A673 (cell line): ENCODE measurements around the gene CHTF8. TPM values are rescaled to one million over a fixed set of nuclear protein-coding genes. Genes with fewer than 3 reads are reported as not detected.

Experiments
- BruUV-seq: library from RNA; stranded (reverse); fragments of 400-500 nt; replicated peaks from 2 replicates; lab custom pipeline; 2021; lab: Mats Ljungman, UMichigan
- CTCF ChIA-PET: fragments of 300-600 bp; sonication (Branson Sonifier 250); formaldehyde crosslinking; loops from one replicate; lab custom pipeline; 2022; ENCODE audit warnings: antibody characterized with exemption; lab: Charles Lee
- POLR2A ChIA-PET: fragments of 300-600 bp; sonication (Branson Sonifier 250); formaldehyde crosslinking; loops from one replicate; lab custom pipeline; 2022; ENCODE audit warnings: antibody characterized with exemption; ENCODE audit not compliant: low non-redundant PET; lab: Charles Lee
- DNase-seq: peaks from one replicate; pipeline ENCODE4 v3.0.0-alpha.2; 2015; ENCODE audit warnings: low spot score
- H3K27ac ChIP-seq: fragments of 200-600 bp; sonication (generic); 2 replicates; pipeline ENCODE4 v1.5.1; 2016; ENCODE audit warnings: mixed run types, low read depth, mild to moderate bottlenecking, mixed read lengths, antibody characterized with exemption, low read length; ENCODE audit not compliant: poor library complexity, severe bottlenecking
- H3K27me3 ChIP-seq: fragments of 200-600 bp; sonication (generic); replicated peaks from 2 replicates; pipeline ENCODE4 v1.6.1; 2017; ENCODE audit warnings: mixed run types, low read depth, mild to moderate bottlenecking, mixed read lengths, antibody characterized with exemption, low read length; ENCODE audit not compliant: insufficient read depth, poor library complexity
- H3K36me3 ChIP-seq: fragments of 200-600 bp; sonication (generic); 2 replicates; pipeline ENCODE4 v1.6.1; 2016; ENCODE audit warnings: mixed run types, mild to moderate bottlenecking, mixed read lengths, antibody characterized with exemption, low read length; ENCODE audit not compliant: insufficient read depth, poor library complexity, severe bottlenecking
- H3K4me1 ChIP-seq: fragments of 200-600 bp; sonication (generic); 2 replicates; pipeline ENCODE4 v1.6.1; 2017; ENCODE audit warnings: mixed run types, mild to moderate bottlenecking, mixed read lengths, antibody characterized with exemption, low read length; ENCODE audit not compliant: insufficient read depth, poor library complexity, severe bottlenecking
- H3K4me3 ChIP-seq: fragments of 200-600 bp; sonication (generic); 2 replicates; pipeline ENCODE4 v1.5.1; 2016; ENCODE audit warnings: low read depth, mixed run types, mild to moderate bottlenecking, mixed read lengths, low read length; ENCODE audit not compliant: poor library complexity, severe bottlenecking
- H3K9me3 ChIP-seq: fragments of 200-600 bp; sonication (generic); 2 replicates; pipeline ENCODE4 v1.6.1; 2016; ENCODE audit warnings: mixed run types, low read depth, mild to moderate bottlenecking, mixed read lengths, antibody characterized with exemption, low read length; ENCODE audit not compliant: poor library complexity, severe bottlenecking
- EZH2 ChIP-seq: fragments of 200-600 bp; sonication (generic); IDR thresholded peaks from 2 replicates; pipeline ENCODE4 v1.6.1; 2017; ENCODE audit warnings: borderline replicate concordance, low read depth, mild to moderate bottlenecking, mixed read lengths, antibody characterized with exemption, low read length; ENCODE audit not compliant: poor library complexity, severe bottlenecking
- intact Hi-C: fragments of 100-400 bp; cut with micrococcal nuclease; formaldehyde crosslinking; loops from one replicate; pipeline ENCODE4 v1.10.0; 2022; ENCODE audit not compliant: unreplicated experiment
- total RNA-seq: library from RNA; stranded (reverse); gene quantifications from 2 replicates; pipeline ENCODE4 v1.2.3, GENCODE V29; 2021
- TF ChIP-seq, protein P1 (sequence below): fragments of 300-800, 200-600 bp; sonication (generic); conservative IDR thresholded peaks from 2 replicates; pipeline ENCODE4 v1.5.1; 2017; ENCODE audit warnings: low read depth, mild to moderate bottlenecking, antibody characterized with exemption, low read length, moderate library complexity, mixed read lengths

CHTF8 gene
- total RNA-seq, 1 experiment from 2014 or later, result 113 TPM

DNA sequence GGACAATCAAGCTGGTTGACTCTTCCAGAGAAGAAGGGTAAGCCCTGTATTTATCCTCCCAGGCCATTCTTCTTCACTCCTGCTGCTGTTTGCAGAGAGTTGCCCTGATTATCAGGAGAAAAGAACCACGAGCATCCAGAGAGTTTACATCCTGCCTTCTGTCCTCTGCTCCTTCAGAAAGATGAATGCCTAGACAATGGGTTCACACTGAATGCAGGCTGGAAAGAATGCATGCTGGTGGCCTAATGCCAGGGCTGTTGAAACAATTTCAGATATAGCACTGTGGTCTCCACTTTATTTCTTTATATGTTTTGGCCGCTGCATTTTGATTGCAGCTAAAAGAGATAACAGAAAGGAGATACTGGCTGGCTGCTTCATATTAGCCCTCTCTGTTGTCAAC lies 48.1 kb downstream of the CHTF8 start:
- TF ChIP-seq, protein P1, sequence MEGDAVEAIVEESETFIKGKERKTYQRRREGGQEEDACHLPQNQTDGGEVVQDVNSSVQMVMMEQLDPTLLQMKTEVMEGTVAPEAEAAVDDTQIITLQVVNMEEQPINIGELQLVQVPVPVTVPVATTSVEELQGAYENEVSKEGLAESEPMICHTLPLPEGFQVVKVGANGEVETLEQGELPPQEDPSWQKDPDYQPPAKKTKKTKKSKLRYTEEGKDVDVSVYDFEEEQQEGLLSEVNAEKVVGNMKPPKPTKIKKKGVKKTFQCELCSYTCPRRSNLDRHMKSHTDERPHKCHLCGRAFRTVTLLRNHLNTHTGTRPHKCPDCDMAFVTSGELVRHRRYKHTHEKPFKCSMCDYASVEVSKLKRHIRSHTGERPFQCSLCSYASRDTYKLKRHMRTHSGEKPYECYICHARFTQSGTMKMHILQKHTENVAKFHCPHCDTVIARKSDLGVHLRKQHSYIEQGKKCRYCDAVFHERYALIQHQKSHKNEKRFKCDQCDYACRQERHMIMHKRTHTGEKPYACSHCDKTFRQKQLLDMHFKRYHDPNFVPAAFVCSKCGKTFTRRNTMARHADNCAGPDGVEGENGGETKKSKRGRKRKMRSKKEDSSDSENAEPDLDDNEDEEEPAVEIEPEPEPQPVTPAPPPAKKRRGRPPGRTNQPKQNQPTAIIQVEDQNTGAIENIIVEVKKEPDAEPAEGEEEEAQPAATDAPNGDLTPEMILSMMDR, result no peak
- no peak for TF ChIP-seq EZH2
- H3K27me3 ChIP-seq, result no peaks in the 10 kb centered on the region
- H3K27ac ChIP-seq, result no peak overlapping the region
- intact Hi-C loops, result no loop called here
- H3K9me3 ChIP-seq, result no peaks in the 10 kb centered on the region
- BruUV-seq, result no TSS peak
- ChIA-PET POLR2A (no interaction called here), CTCF (no interaction called here)
- no peaks in the 10 kb centered on the region for H3K4me1 ChIP-seq
- no peak overlapping the region for H3K4me3 ChIP-seq
- no peaks in the 10 kb centered on the region for H3K36me3 ChIP-seq
- no peak for DNase-seq

GRCh38 chr16:69083306-69083941 lies 49.0 kb downstream of the CHTF8 start:
- no peaks in the 10 kb centered on the region for H3K27me3 ChIP-seq
- no peaks in the 10 kb centered on the region for H3K36me3 ChIP-seq
- no peaks in the 10 kb centered on the region for H3K9me3 ChIP-seq
- BruUV-seq, result no TSS peak
- no peak overlapping the region for H3K27ac ChIP-seq
- POLR2A ChIA-PET, result no interaction called here
- CTCF ChIA-PET, result interaction anchor here (0.6 kb wide), 1 partner anchor 10 kb away, joined by 6 read pairs; no protein-coding TSS in a partner anchor
- no peaks in the 10 kb centered on the region for H3K4me1 ChIP-seq
- no peak for DNase-seq
- no peak overlapping the region for H3K4me3 ChIP-seq
- intact Hi-C loops, result no loop called here
- TF ChIP-seq, protein P1, result no peak
- no peak for TF ChIP-seq EZH2

DNA sequence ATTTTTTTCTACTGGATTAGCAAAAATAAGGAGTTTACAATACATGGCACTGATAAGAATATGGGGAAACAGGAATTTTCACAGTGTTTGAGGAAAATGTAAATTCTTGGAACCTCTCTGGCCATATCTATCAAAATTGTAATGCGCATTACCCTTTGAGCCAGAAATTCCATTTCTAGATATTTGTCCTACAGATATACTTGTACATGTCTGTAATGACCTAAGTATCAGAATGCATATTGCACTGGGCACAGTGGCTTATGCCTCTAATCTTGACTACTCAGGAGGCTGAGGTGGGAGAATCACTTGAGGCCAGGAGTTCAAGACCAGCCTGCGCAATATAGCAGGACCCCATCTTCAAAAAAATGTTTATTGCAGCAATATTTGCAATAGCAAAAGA lies 52.7 kb downstream of the CHTF8 start:
- Histone ChIP-seq H3K27me3 (no peaks in the 10 kb centered on the region), H3K4me1 (no peaks in the 10 kb centered on the region), H3K27ac (no peak overlapping the region), H3K4me3 (no peak overlapping the region), H3K36me3 (no peaks in the 10 kb centered on the region), H3K9me3 (no peaks in the 10 kb centered on the region)
- CTCF ChIA-PET, result no interaction called here
- POLR2A ChIA-PET, result interaction anchor here (0.7 kb wide), 1 partner anchor 210 kb away, joined by 4 read pairs; no protein-coding TSS in a partner anchor
- intact Hi-C loops, result no loop called here
- TF ChIP-seq, protein P1, result no peak
- TF ChIP-seq EZH2, result no peak
- no TSS peak for BruUV-seq
- DNase-seq, result no peak
